HepG2 (cell line): ENCODE data around the gene TIMM13. TPM values are rescaled to one million over a fixed set of nuclear protein-coding genes. Genes with fewer than 3 reads are reported as not detected.

Source experiments
- FLYWCH1 ChIP-seq: sonication (generic); formaldehyde crosslinking; IDR thresholded peaks from 2 replicates; pipeline ENCODE4 v1.8.1; 2023; ENCODE audit warnings: mild to moderate bottlenecking, missing genetic modification reagents
- KAT2B ChIP-seq: fragments of 150-350 bp; IDR thresholded peaks from 2 replicates; pipeline ENCODE4 v1.6.1; 2014; ENCODE audit warnings: low read depth, low read length, borderline replicate concordance
- NFIC ChIP-seq: IDR thresholded peaks from 2 replicates; pipeline ENCODE4 v1.6.1; 2012; ENCODE audit warnings: mild to moderate bottlenecking, low read length, inconsistent platforms
- NR2C2 ChIP-seq: sonication (generic); formaldehyde crosslinking; IDR thresholded peaks from 2 replicates; pipeline ENCODE4 v1.4.0; 2020; ENCODE audit warnings: missing genetic modification reagents, mild to moderate bottlenecking, moderate library complexity, borderline replicate concordance
- PPARG ChIP-seq: conservative IDR thresholded peaks from 2 replicates; pipeline ENCODE4 v1.6.1; 2016; ENCODE audit warnings: missing biosample characterization, missing genetic modification reagents
- RBAK ChIP-seq: sonication (generic); formaldehyde crosslinking; IDR thresholded peaks from 2 replicates; pipeline ENCODE4 v1.5.1; 2020; ENCODE audit warnings: mild to moderate bottlenecking, missing genetic modification reagents
- SKI ChIP-seq: fragments of 450-650 bp; IDR thresholded peaks from one replicate; pipeline ENCODE4 v1.6.1; 2018; ENCODE audit warnings: mild to moderate bottlenecking; ENCODE audit not compliant: partially characterized antibody
- SP4 ChIP-seq: sonication (generic); formaldehyde crosslinking; IDR thresholded peaks from 2 replicates; pipeline ENCODE4 v1.8.1; 2023; ENCODE audit warnings: mild to moderate bottlenecking, missing genetic modification reagents
- ZBTB21 ChIP-seq: sonication (generic); formaldehyde crosslinking; IDR thresholded peaks from 2 replicates; pipeline ENCODE4 v1.4.0; 2020; ENCODE audit warnings: missing genetic modification reagents
- ZNF720 ChIP-seq: sonication (generic); formaldehyde crosslinking; IDR thresholded peaks from 2 replicates; pipeline ENCODE4 v1.4.0; 2020; ENCODE audit warnings: missing genetic modification reagents
- ZNF749 ChIP-seq: sonication (generic); formaldehyde crosslinking; IDR thresholded peaks from 2 replicates; pipeline ENCODE4 v1.8.0; 2022; ENCODE audit warnings: mild to moderate bottlenecking, missing genetic modification reagents, moderate library complexity, borderline replicate concordance
- polyA plus RNA-seq, 8 experiments: library from polyadenylated mRNA; depleted of rRNA in 3 of 8; stranded (reverse) in 7 of 8; unstranded in 1 of 8; fragments of >200 nt; fragmentation: Illumina TruSeq in 4 of 8; extraction: Trizol in 4 of 8; gene quantifications; 2 replicates each; pipeline versions ENCODE4 v1.2.1 to v1.2.3, GENCODE V29; 2011 to 2016; ENCODE audit warnings: low read depth in 4 of 8, missing spikeins in 1 of 8, mixed read lengths in 1 of 8; ENCODE audit not compliant: insufficient read depth in 1 of 8
- total RNA-seq, 5 experiments: library from RNA; depleted of rRNA; stranded (reverse); fragments of >200 nt; fragmentation: Illumina TruSeq; extraction: Trizol; gene quantifications; 2 replicates each; pipeline ENCODE4 v1.2.3, GENCODE V29; 2016; ENCODE audit warnings: low read depth in 1 of 5
- TF ChIP-seq, protein P1 (sequence below): sonication (generic); formaldehyde crosslinking; IDR thresholded peaks from 2 replicates; pipeline ENCODE4 v1.5.0; 2020; ENCODE audit warnings: missing genetic modification reagents
- TF ChIP-seq, protein P2 (sequence below): sonication (generic); formaldehyde crosslinking; IDR thresholded peaks from 2 replicates; pipeline ENCODE4 v1.8.0; 2023; ENCODE audit warnings: mild to moderate bottlenecking, missing genetic modification reagents
- TF ChIP-seq, protein P3 (sequence below): sonication (generic); formaldehyde crosslinking; IDR thresholded peaks from 2 replicates; pipeline ENCODE4 v1.9.0; 2022; ENCODE audit warnings: low read depth, missing genetic modification reagents
- TF ChIP-seq, protein P4 (sequence below): sonication (generic); formaldehyde crosslinking; IDR thresholded peaks from 2 replicates; pipeline ENCODE4 v1.4.0; 2020; ENCODE audit warnings: missing genetic modification reagents
- TF ChIP-seq, protein P5 (sequence below): IDR thresholded peaks from 2 replicates; pipeline ENCODE4 v1.4.0; 2020; ENCODE audit warnings: mild to moderate bottlenecking, missing genetic modification reagents

Gene TIMM13
- total and polyA plus RNA-seq, 2 of the 13 experiments (the other 11 are each of a cell fraction or from before 2014, with no cell fraction given) = 48.4 to 108 TPM

DNA sequence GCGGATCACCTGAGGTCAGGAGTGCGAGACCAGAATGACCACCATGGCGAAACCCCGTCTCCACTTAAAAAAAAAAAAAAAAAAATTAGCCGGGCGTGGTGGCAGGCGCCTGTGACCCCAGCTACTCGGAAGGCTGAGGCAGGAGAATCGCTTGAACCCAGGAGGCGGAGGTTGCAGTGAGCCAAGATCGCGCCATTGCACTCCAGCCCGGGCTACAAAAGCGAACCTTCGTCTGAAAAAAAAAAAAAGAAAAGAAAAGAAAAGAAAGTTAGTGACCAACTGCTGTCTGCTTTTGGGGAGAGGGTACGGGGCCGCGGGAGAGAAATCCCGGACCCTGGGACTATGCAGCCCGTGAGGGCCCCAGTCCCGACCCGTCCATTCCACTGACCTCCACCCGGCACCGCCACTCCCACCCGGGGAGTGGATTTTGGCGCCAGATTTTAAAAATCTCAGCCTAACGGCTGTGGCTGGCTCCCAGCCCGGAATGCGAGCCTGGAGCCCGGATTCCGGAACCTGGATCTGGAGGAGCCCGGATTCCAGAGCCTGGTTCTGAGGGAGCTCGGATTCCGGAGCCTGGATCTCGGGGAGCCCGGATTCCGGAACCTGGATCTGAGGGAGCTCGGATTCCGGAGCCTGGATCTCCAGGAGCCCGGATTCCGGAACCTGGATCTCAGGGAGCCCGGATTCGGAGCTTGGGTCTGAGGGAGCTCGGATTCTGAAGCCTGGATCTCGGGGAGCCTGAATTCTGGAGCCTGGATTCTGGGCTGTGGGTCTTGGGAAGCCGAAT lies 35.4 kb upstream of the TIMM13 start (continued):
- TF ChIP-seq, protein P1, sequence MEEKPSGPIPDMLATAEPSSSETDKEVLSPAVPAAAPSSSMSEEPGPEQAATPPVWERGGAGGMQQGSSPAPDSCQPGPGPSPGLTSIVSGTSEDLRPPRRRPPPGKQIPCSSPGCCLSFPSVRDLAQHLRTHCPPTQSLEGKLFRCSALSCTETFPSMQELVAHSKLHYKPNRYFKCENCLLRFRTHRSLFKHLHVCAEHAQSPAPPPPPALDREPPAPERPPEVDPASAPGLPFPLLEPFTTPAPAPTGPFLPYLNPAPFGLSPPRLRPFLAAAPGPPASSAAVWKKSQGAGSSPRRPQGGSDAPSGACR (CRISPR knock-in tag) = peak; percentile 74; the same call in 1 of the 2 replicates
- TF ChIP-seq SKI (peak; percentile 87), ZNF749 (CRISPR knock-in tag) (peak; percentile 88), SP4 (peak; percentile 61), RBAK (CRISPR knock-in tag) (no peak), NR2C2 (CRISPR knock-in tag) (peak; percentile 62; the same call in 1 of the 2 replicates), ZBTB21 (CRISPR knock-in tag) (peak; percentile 75; the same call in 1 of the 2 replicates), PPARG (peak; percentile 25; the same call in 1 of the 2 replicates), FLYWCH1 (CRISPR knock-in tag) (0 out of 2 replicates have a peak, but pooled peaks have one; percentile 60), NFIC (peak; percentile 92), ZNF720 (CRISPR knock-in tag) (no peak), KAT2B (no peak)
- TF ChIP-seq, protein P2, sequence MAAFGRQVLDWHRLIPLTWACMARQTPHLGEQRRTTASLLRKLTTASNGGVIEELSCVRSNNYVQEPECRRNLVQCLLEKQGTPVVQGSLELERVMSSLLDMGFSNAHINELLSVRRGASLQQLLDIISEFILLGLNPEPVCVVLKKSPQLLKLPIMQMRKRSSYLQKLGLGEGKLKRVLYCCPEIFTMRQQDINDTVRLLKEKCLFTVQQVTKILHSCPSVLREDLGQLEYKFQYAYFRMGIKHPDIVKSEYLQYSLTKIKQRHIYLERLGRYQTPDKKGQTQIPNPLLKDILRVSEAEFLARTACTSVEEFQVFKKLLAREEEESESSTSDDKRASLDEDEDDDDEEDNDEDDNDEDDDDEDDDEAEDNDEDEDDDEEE (CRISPR knock-in tag) = no peak
- TF ChIP-seq, protein P3, sequence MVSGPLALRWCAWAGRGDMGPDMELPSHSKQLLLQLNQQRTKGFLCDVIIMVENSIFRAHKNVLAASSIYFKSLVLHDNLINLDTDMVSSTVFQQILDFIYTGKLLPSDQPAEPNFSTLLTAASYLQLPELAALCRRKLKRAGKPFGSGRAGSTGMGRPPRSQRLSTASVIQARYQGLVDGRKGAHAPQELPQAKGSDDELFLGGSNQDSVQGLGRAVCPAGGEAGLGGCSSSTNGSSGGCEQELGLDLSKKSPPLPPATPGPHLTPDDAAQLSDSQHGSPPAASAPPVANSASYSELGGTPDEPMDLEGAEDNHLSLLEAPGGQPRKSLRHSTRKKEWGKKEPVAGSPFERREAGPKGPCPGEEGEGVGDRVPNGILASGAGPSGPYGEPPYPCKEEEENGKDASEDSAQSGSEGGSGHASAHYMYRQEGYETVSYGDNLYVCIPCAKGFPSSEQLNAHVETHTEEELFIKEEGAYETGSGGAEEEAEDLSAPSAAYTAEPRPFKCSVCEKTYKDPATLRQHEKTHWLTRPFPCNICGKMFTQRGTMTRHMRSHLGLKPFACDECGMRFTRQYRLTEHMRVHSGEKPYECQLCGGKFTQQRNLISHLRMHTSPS (CRISPR knock-in tag) = peak; percentile 61; the same call in 1 of the 2 replicates
- TF ChIP-seq, protein P4, sequence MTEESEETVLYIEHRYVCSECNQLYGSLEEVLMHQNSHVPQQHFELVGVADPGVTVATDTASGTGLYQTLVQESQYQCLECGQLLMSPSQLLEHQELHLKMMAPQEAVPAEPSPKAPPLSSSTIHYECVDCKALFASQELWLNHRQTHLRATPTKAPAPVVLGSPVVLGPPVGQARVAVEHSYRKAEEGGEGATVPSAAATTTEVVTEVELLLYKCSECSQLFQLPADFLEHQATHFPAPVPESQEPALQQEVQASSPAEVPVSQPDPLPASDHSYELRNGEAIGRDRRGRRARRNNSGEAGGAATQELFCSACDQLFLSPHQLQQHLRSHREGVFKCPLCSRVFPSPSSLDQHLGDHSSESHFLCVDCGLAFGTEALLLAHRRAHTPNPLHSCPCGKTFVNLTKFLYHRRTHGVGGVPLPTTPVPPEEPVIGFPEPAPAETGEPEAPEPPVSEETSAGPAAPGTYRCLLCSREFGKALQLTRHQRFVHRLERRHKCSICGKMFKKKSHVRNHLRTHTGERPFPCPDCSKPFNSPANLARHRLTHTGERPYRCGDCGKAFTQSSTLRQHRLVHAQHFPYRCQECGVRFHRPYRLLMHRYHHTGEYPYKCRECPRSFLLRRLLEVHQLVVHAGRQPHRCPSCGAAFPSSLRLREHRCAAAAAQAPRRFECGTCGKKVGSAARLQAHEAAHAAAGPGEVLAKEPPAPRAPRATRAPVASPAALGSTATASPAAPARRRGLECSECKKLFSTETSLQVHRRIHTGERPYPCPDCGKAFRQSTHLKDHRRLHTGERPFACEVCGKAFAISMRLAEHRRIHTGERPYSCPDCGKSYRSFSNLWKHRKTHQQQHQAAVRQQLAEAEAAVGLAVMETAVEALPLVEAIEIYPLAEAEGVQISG = peak; percentile 79
- TF ChIP-seq, protein P5, sequence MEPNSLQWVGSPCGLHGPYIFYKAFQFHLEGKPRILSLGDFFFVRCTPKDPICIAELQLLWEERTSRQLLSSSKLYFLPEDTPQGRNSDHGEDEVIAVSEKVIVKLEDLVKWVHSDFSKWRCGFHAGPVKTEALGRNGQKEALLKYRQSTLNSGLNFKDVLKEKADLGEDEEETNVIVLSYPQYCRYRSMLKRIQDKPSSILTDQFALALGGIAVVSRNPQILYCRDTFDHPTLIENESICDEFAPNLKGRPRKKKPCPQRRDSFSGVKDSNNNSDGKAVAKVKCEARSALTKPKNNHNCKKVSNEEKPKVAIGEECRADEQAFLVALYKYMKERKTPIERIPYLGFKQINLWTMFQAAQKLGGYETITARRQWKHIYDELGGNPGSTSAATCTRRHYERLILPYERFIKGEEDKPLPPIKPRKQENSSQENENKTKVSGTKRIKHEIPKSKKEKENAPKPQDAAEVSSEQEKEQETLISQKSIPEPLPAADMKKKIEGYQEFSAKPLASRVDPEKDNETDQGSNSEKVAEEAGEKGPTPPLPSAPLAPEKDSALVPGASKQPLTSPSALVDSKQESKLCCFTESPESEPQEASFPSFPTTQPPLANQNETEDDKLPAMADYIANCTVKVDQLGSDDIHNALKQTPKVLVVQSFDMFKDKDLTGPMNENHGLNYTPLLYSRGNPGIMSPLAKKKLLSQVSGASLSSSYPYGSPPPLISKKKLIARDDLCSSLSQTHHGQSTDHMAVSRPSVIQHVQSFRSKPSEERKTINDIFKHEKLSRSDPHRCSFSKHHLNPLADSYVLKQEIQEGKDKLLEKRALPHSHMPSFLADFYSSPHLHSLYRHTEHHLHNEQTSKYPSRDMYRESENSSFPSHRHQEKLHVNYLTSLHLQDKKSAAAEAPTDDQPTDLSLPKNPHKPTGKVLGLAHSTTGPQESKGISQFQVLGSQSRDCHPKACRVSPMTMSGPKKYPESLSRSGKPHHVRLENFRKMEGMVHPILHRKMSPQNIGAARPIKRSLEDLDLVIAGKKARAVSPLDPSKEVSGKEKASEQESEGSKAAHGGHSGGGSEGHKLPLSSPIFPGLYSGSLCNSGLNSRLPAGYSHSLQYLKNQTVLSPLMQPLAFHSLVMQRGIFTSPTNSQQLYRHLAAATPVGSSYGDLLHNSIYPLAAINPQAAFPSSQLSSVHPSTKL = peak; percentile 74
